ENCODE data around the gene SLC9C1.

SLC9C1 gene

DNA sequence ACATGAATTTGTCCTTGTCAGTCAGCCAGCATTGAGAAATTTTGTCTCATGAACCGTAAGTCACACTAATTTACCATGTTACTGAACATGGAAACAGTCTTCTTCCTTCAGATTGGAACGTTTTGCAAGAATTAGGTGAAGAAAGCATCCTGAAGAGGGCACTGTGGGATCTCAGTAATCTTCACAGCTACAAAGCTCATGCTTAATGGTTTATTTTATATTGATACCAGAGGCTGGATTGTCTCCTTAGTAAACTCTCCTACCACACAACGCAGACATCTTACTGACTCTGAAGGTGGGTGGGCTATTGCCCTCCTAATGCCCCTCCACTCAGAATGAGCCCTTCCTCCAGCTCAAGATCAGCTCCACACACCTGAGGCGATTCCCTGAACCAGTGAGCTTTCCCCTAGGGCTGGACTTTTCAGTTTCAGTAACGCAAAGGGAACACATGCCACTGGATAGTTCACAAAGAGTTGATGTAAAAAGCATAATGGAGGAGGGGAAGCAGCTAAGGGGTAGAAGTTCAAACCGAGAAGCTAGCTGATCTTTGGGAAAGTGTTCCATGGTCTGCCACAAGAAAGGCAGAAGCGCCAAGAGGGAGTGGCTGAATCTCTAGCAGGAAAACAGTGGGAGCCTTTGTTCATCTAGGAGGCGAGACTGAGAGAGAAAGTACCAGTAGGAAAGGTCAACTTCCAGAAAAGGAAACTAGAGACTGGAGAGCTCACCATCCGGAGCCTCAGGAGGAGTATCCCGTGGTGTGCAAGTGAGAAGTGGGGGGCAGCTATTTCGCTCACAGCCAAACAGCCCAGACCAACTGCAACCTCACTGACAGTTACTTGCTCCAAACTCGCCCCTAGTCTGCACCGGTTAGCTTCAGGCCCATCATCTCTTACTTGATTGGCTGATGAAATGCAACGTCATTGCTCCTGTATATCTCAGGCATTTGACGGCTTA, at the start of gene SLC9C1:
Gene SLC9C1 (minus strand): TSS at position 849 of the 954 bp plus-strand sequence. CDS start 7,425 bp downstream, outside the sequence.
- H3K36me3 ChIP-seq (ENCODE audit: control insufficient read depth in 2 of 2, insufficient read depth in 2 of 2, low read length in 2 of 2) = no peaks in the 10 kb centered on the region
- H3K4me1 ChIP-seq (ENCODE audit: control insufficient read depth, insufficient read depth, low read length) = peaks cover 6% of the 10 kb centered on the region
- H3K9me3 ChIP-seq (ENCODE audit: control insufficient read depth in 2 of 2, low read length in 2 of 2) = no peaks in the 10 kb centered on the region
- peak within 1 kb of the TSS; percentile 62 to 64 for H3K9ac ChIP-seq (ENCODE audit: low read length in 2 of 2)
- peak within 1 kb of the TSS; percentile 75 to 85 for H3K4me3 ChIP-seq (ENCODE audit: low read length in 2 of 2)
- H3K27me3 ChIP-seq (ENCODE audit: control insufficient read depth in 1 of 2, insufficient read depth in 2 of 2, low read length in 2 of 2) = no peaks in the 10 kb centered on the region
- peak within 1 kb of the TSS; percentile 58 for H3K27ac ChIP-seq (ENCODE audit: low read length)

DNA sequence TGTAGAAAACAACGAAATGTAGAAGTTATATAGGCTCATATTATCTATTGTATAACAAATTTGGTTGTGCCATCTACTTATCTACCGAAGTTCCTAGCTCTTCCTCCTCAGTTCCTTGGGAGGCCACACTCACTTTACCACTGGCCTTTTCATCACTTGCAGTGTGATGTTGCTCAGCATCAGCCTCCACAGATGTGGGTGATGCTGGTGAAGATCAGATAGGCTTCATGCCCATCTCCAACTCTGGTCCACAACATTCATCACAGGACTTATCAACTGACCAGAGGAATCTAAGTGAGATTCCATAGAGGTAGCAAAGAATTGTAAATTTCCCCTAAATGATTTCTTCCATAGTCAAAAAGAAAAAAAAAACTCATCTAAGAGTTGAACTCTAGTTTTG, 47.4 kb upstream of the SLC9C1 start:
- Histone ChIP-seq H3K9ac (ENCODE audit: low read length in 2 of 2) (no peak overlapping the region), H3K27me3 (ENCODE audit: control insufficient read depth in 1 of 2, insufficient read depth in 2 of 2, low read length in 2 of 2) (no peaks in the 10 kb centered on the region), H3K27ac (ENCODE audit: low read length) (no peak overlapping the region), H3K36me3 (ENCODE audit: control insufficient read depth in 2 of 2, insufficient read depth in 2 of 2, low read length in 2 of 2) (no peaks in the 10 kb centered on the region), H3K9me3 (ENCODE audit: control insufficient read depth in 2 of 2, low read length in 2 of 2) (no peaks in the 10 kb centered on the region), H3K4me1 (ENCODE audit: control insufficient read depth, insufficient read depth, low read length) (no peaks in the 10 kb centered on the region), H3K4me3 (ENCODE audit: low read length in 2 of 2) (no peak overlapping the region)

DNA sequence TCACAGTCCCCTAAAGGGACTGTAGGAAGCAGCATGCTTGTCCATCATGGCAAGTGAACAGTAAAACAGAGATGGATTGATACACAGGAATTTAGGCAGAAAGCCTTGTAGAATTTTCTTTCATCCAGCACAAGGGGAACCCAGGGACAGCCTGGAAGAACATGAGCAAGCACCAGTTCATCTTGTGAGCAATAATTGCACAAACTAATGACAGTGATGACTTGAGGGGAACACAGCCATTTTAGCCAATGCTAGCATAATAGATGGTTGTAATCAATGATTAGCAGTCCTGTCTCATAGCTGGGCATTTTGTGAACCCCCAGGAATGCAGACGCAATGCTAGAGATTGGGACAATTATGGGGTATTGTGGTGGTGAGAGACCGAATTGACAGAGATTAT, 45.6 kb upstream of the SLC9C1 start:
- Histone ChIP-seq H3K9me3 (ENCODE audit: control insufficient read depth in 2 of 2, low read length in 2 of 2) (no peaks in the 10 kb centered on the region), H3K4me1 (ENCODE audit: control insufficient read depth, insufficient read depth, low read length) (no peaks in the 10 kb centered on the region), H3K36me3 (ENCODE audit: control insufficient read depth in 2 of 2, insufficient read depth in 2 of 2, low read length in 2 of 2) (no peaks in the 10 kb centered on the region), H3K27ac (ENCODE audit: low read length) (no peak overlapping the region), H3K4me3 (ENCODE audit: low read length in 2 of 2) (no peak overlapping the region), H3K9ac (ENCODE audit: low read length in 2 of 2) (no peak overlapping the region), H3K27me3 (ENCODE audit: control insufficient read depth in 1 of 2, insufficient read depth in 2 of 2, low read length in 2 of 2) (no peaks in the 10 kb centered on the region)

DNA sequence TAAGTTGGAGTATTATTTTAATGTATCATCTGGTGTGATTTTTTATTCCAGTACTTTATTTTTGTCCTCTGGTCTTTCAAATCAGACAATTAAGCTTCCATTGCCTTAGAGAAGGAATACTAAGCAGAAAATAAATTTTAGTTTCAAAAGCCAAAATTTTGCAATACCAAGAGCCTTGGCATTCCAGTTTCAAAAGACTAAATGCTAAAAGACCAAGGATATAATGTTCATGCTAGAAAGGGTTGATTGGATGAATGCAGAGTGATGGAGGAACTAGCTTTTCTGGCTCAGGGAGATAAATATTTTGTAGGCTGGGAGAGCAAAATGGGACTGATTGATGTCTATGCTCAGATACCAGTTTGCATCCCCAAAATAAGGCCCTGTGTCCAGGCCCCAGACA, 45.1 kb upstream of the SLC9C1 start:
- Histone ChIP-seq H3K27ac (ENCODE audit: low read length) (no peak overlapping the region), H3K36me3 (ENCODE audit: control insufficient read depth in 2 of 2, insufficient read depth in 2 of 2, low read length in 2 of 2) (no peaks in the 10 kb centered on the region), H3K9me3 (ENCODE audit: control insufficient read depth in 2 of 2, low read length in 2 of 2) (no peaks in the 10 kb centered on the region), H3K4me3 (ENCODE audit: low read length in 2 of 2) (no peak overlapping the region), H3K9ac (ENCODE audit: low read length in 2 of 2) (no peak overlapping the region), H3K27me3 (ENCODE audit: control insufficient read depth in 1 of 2, insufficient read depth in 2 of 2, low read length in 2 of 2) (no peaks in the 10 kb centered on the region), H3K4me1 (ENCODE audit: control insufficient read depth, insufficient read depth, low read length) (no peaks in the 10 kb centered on the region)

DNA sequence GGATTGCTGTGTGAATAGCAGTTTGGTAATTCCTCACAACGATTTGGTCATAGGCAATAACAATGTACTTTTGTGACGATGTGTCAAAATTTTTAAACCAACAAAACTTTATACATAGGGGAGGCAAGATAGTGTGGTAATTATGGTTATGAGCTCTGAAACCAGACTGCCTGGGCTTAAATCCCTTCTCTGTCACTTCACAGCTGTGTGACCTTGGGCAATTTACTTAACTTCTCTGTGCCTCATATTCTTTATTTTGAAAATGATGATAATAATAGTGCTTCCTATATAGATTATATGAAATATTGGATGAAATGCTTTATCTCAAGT, 44.7 kb upstream of the SLC9C1 start:
- Histone ChIP-seq H3K27ac (ENCODE audit: low read length) (no peak overlapping the region), H3K27me3 (ENCODE audit: control insufficient read depth in 1 of 2, insufficient read depth in 2 of 2, low read length in 2 of 2) (no peaks in the 10 kb centered on the region), H3K9ac (ENCODE audit: low read length in 2 of 2) (no peak overlapping the region), H3K4me1 (ENCODE audit: control insufficient read depth, insufficient read depth, low read length) (no peaks in the 10 kb centered on the region), H3K9me3 (ENCODE audit: control insufficient read depth in 2 of 2, low read length in 2 of 2) (no peaks in the 10 kb centered on the region), H3K4me3 (ENCODE audit: low read length in 2 of 2) (no peak overlapping the region), H3K36me3 (ENCODE audit: control insufficient read depth in 2 of 2, insufficient read depth in 2 of 2, low read length in 2 of 2) (no peaks in the 10 kb centered on the region)

DNA sequence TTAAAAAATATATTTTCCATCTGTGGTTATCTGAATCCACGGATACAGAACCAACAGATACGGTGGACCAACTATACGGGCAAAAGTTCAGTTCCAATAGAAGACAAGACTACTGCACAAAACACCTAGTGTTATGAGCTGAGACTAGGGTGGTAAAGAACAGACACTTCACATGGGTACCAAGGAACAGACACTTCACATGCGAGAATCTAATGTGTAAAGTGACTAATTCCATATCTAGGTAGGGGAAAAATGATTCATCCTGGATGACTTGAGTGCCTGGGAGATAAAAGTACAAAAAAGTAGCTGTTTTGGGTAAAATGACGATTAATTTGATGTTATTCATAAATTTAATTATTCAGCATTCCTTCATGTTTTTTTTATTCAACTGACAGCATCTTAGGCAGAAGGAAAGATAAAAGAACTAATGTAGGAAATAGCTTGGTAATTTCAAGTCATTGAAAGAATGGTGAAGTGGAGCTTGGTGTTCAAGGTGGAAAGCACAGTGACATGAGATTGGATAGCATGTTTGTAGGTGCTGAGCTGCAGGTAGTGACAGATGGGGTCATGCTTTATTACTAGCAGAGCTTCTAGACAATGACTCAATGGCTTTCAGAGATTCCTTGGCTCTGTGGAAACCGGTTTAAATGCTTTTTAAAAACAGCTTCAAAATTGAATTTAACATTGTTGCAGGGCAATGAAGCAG, 44.2 kb upstream of the SLC9C1 start:
- H3K9me3 ChIP-seq (ENCODE audit: control insufficient read depth in 2 of 2, low read length in 2 of 2) = no peaks in the 10 kb centered on the region
- H3K4me1 ChIP-seq (ENCODE audit: control insufficient read depth, insufficient read depth, low read length) = peaks cover 1% of the 10 kb centered on the region
- H3K4me3 ChIP-seq (ENCODE audit: low read length in 2 of 2) = no peak overlapping the region
- H3K9ac ChIP-seq (ENCODE audit: low read length in 2 of 2) = no peak overlapping the region
- no peaks in the 10 kb centered on the region for H3K36me3 ChIP-seq (ENCODE audit: control insufficient read depth in 2 of 2, insufficient read depth in 2 of 2, low read length in 2 of 2)
- H3K27me3 ChIP-seq (ENCODE audit: control insufficient read depth in 1 of 2, insufficient read depth in 2 of 2, low read length in 2 of 2) = peaks cover 0 to 2% of the 10 kb centered on the region in 2 donors
- H3K27ac ChIP-seq (ENCODE audit: low read length) = no peak overlapping the region

DNA sequence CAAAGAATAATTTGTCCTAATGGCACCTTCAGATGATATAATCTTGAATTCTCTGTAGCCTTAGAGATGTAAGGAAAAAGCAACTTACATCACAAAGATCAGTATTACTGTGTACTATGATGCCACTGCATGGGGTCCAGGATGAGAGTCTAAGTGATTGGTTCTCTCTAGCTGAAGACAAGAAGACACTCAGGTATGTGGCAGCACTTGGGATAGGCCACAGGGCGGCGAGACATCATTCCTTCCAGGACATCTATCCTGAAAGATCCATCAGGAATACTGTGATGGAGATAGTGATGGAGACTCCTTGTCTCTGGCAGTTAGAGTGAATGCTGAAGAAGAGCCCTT, 41.4 kb upstream of the SLC9C1 start:
- Histone ChIP-seq H3K27ac (ENCODE audit: low read length) (no peak overlapping the region), H3K4me3 (ENCODE audit: low read length in 2 of 2) (no peak overlapping the region), H3K27me3 (ENCODE audit: control insufficient read depth in 1 of 2, insufficient read depth in 2 of 2, low read length in 2 of 2) (peaks cover 0 to 7% of the 10 kb centered on the region in 2 donors)

DNA sequence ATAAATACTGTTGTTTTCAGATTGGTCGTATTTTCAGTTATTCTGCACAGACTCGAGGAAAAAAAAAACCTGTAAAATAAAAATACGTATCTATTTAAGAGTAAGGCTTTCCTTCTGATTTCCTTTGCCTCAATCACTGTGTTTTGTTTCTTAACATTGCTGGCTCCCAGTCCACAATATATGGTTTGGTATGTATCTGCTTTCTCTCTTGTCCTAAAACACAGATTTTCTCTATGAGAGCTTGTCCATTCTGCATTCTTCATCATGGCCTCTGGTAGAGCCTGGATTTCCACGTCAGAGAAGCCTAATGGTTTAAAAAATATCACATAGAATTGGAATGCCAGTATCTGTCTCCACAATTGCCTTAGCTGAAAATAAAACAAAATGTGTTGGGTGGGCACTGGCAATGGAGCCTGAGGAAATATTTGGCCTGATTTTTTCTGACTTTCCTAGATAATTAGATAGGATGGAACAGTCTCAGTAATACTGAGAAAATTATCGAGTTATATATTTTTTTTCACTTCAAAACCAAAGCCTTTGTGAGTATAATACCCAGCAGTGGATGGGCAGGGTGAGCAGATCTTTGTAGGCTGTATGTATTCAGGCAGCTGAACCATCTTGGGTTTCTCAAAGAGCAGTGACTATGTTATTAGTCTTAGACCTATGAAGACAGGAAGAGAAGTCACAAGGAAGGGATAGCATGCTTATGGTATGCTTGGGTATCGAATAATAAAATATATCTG, 40.8 kb upstream of the SLC9C1 start:
- no peaks in the 10 kb centered on the region for H3K9me3 ChIP-seq (ENCODE audit: control insufficient read depth in 2 of 2, low read length in 2 of 2)
- peaks cover 5% of the 10 kb centered on the region for H3K4me1 ChIP-seq (ENCODE audit: control insufficient read depth, insufficient read depth, low read length)
- H3K9ac ChIP-seq (ENCODE audit: low read length in 2 of 2) = no peak overlapping the region
- H3K27me3 ChIP-seq (ENCODE audit: control insufficient read depth in 1 of 2, insufficient read depth in 2 of 2, low read length in 2 of 2) = peaks cover 0 to 7% of the 10 kb centered on the region in 2 donors
- H3K27ac ChIP-seq (ENCODE audit: low read length) = no peak overlapping the region
- H3K4me3 ChIP-seq (ENCODE audit: low read length in 2 of 2) = no peak overlapping the region
- no peaks in the 10 kb centered on the region for H3K36me3 ChIP-seq (ENCODE audit: control insufficient read depth in 2 of 2, insufficient read depth in 2 of 2, low read length in 2 of 2)

More for the DNA sequence above, 41.4 kb upstream of the SLC9C1 start:
- Histone ChIP-seq H3K9me3 (ENCODE audit: control insufficient read depth in 2 of 2, low read length in 2 of 2) (no peaks in the 10 kb centered on the region), H3K36me3 (ENCODE audit: control insufficient read depth in 2 of 2, insufficient read depth in 2 of 2, low read length in 2 of 2) (no peaks in the 10 kb centered on the region), H3K9ac (ENCODE audit: low read length in 2 of 2) (no peak overlapping the region), H3K4me1 (ENCODE audit: control insufficient read depth, insufficient read depth, low read length) (peaks cover 5% of the 10 kb centered on the region)

DNA sequence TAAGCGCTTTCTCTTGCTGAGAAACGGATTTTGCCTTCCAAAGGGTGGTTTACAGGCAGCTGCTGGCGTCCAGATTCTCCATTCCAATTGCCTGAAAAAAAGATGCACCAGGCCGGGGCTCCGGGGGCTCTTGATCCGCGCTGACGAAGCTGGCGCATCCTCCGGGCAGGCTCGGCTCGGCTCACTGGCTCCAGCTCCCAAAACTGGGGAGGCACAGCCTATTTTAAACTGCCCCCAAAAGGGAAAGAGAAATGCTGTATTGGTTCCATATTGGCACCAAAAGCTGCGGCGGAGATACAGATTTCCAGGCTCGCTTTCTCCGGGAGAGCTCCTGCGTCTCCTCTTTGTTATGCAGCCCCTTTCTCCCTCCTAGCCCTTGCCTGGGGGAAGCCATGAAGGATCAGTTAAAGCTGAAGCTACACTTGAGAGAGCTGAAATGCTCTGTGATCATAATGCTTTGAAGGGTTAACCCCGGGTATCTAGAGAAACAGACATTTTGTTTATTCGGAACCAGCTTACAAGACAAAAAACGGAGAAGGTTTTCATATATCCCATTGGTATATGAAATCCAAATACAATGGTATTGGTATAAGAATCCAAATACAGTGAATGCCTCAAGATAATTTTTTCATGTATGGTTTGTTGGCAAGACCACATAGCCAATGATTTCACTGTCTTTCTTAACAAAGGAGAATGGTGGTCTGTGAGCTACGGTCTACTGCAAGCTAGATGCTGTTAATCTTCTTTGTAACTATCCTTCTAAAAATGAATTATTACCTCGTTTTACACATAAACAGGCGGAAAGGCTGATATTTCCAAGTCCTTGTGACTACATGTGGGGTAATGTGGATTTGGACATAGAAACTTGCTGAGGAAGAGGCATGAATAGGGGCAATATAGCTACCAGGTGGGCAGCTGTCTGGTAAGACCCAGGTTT, 39.6 kb upstream of the SLC9C1 start:
- no peak overlapping the region for H3K27ac ChIP-seq (ENCODE audit: low read length)
- H3K36me3 ChIP-seq (ENCODE audit: control insufficient read depth in 2 of 2, insufficient read depth in 2 of 2, low read length in 2 of 2) = no peaks in the 10 kb centered on the region
- peaks cover 5% of the 10 kb centered on the region for H3K4me1 ChIP-seq (ENCODE audit: control insufficient read depth, insufficient read depth, low read length)
- peak overlapping the region; percentile 57 to 73 for H3K4me3 ChIP-seq (ENCODE audit: low read length in 2 of 2)
- no peaks in the 10 kb centered on the region for H3K9me3 ChIP-seq (ENCODE audit: control insufficient read depth in 2 of 2, low read length in 2 of 2)
- peak overlapping the region; percentile 6 to 37 for H3K9ac ChIP-seq (ENCODE audit: low read length in 2 of 2)
- H3K27me3 ChIP-seq (ENCODE audit: control insufficient read depth in 1 of 2, insufficient read depth in 2 of 2, low read length in 2 of 2) = peaks cover 0 to 7% of the 10 kb centered on the region in 2 donors

DNA sequence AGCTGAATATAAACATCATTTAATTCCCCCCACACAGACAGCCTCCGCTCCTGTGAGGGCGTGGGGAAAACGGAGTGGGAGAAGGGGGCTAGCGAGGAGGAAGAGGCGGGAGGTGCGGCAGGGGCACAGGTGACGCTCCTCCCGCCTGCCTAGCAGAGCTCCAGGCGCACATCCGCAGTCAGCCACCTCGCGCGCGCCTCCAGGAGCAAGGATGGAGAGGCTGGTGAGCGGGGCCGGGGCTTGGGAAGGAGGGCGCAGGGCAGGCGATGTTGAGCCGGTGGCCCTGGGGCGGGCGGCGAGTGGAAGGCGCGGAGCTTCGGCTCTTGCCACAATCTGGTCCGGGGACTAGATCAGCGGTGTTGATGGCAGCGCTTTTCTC, 39.0 kb upstream of the SLC9C1 start, which contains the start of gene CD200:
Gene CD200 (plus strand): TSS at position 155 of the 379 bp plus-strand sequence. CDS start 57 bp downstream, at position 212.
- H3K4me1 ChIP-seq (ENCODE audit: control insufficient read depth, insufficient read depth, low read length) = peaks cover 5% of the 10 kb centered on the region
- peak within 1 kb of the TSS; percentile 6 to 37 for H3K9ac ChIP-seq (ENCODE audit: low read length in 2 of 2)
- peaks cover 0 to 7% of the 10 kb centered on the region in 2 donors for H3K27me3 ChIP-seq (ENCODE audit: control insufficient read depth in 1 of 2, insufficient read depth in 2 of 2, low read length in 2 of 2)

More for the DNA sequence above, 39.0 kb upstream of the SLC9C1 start, which contains the start of gene CD200:
- Histone ChIP-seq H3K4me3 (ENCODE audit: low read length in 2 of 2) (peak within 1 kb of the TSS; percentile 57 to 73), H3K9me3 (ENCODE audit: control insufficient read depth in 2 of 2, low read length in 2 of 2) (no peaks in the 10 kb centered on the region), H3K36me3 (ENCODE audit: control insufficient read depth in 2 of 2, insufficient read depth in 2 of 2, low read length in 2 of 2) (no peaks in the 10 kb centered on the region), H3K27ac (ENCODE audit: low read length) (no peak within 1 kb of the TSS)
